Loucy (cell line): ENCODE measurements around the gene FGFBP1.

ENCODE experiments used
- H2AFZ ChIP-seq: fragments of 200-600 bp; sonication (generic); 2 replicates; pipeline ENCODE4 v1.6.0; 2016; ENCODE audit warnings: antibody characterized with exemption, mild to moderate bottlenecking, low read length, moderate library complexity
- H3F3A ChIP-seq: fragments of 200-600 bp; 2 replicates; pipeline ENCODE4 v1.6.0; 2016; ENCODE audit warnings: antibody characterized with exemption, low read depth, mild to moderate bottlenecking
- H3K27me3 ChIP-seq: fragments of 200-600 bp; sonication (generic); 2 replicates; pipeline ENCODE4 v1.6.1; 2014; ENCODE audit warnings: low read length, mild to moderate bottlenecking; ENCODE audit not compliant: insufficient read depth, poor library complexity, severe bottlenecking
- H3K36me3 ChIP-seq: fragments of 200-600 bp; sonication (generic); 2 replicates; pipeline ENCODE4 v1.6.1; 2016; ENCODE audit warnings: low read length; ENCODE audit not compliant: insufficient read depth
- H3K4me1 ChIP-seq: fragments of 200-600 bp; sonication (generic); 2 replicates; pipeline ENCODE4 v1.5.1; 2014; ENCODE audit warnings: low read length, mild to moderate bottlenecking; ENCODE audit not compliant: insufficient read depth, poor library complexity, severe bottlenecking
- H3K4me2 ChIP-seq: fragments of 200-600 bp; sonication (generic); 2 replicates; pipeline ENCODE4 v1.6.0; 2014; ENCODE audit warnings: antibody characterized with exemption, low read length, low read depth, mild to moderate bottlenecking; ENCODE audit not compliant: poor library complexity, severe bottlenecking
- H3K4me3 ChIP-seq: fragments of 200-600 bp; sonication (generic); 2 replicates; pipeline ENCODE4 v1.5.1; 2014; ENCODE audit warnings: low read length, mild to moderate bottlenecking, mixed read lengths; ENCODE audit not compliant: poor library complexity, severe bottlenecking
- H3K79me2 ChIP-seq: fragments of 200-600 bp; sonication (generic); 2 replicates; pipeline ENCODE4 v1.6.1; 2014; ENCODE audit warnings: low read length; ENCODE audit not compliant: insufficient read depth
- H3K9ac ChIP-seq: fragments of 200-600 bp; sonication (generic); 2 replicates; pipeline ENCODE4 v1.6.0; 2014; ENCODE audit warnings: mild to moderate bottlenecking, low read depth, low read length, moderate library complexity; ENCODE audit not compliant: poor library complexity, severe bottlenecking
- H3K9me2 ChIP-seq: fragments of 200-600 bp; sonication (generic); replicated peaks from 2 replicates; pipeline ENCODE4 v1.6.1; 2016; ENCODE audit warnings: low read depth, low read length, mixed read lengths
- H3K9me3 ChIP-seq: fragments of 200-600 bp; sonication (generic); 2 replicates; pipeline ENCODE4 v1.6.1; 2014; ENCODE audit warnings: mild to moderate bottlenecking, antibody characterized with exemption, low read length, low read depth; ENCODE audit not compliant: insufficient read depth
- H4K20me1 ChIP-seq: fragments of 200-600 bp; sonication (generic); 2 replicates; pipeline ENCODE4 v1.6.0; 2014; ENCODE audit warnings: antibody characterized with exemption, low read length, mild to moderate bottlenecking; ENCODE audit not compliant: insufficient read depth, poor library complexity, severe bottlenecking
- EZH2phosphoT487 ChIP-seq: fragments of 200-600 bp; IDR thresholded peaks from 2 replicates; pipeline ENCODE4 v1.6.1; 2018; ENCODE audit warnings: antibody characterized with exemption, mild to moderate bottlenecking, moderate library complexity, borderline replicate concordance
- TF ChIP-seq, protein P1 (sequence below): fragments of 200-600 bp; sonication (generic); conservative IDR thresholded peaks from 2 replicates; pipeline ENCODE4 v1.5.1; 2014; ENCODE audit warnings: mild to moderate bottlenecking, antibody characterized with exemption, low read length

Gene FGFBP1

DNA sequence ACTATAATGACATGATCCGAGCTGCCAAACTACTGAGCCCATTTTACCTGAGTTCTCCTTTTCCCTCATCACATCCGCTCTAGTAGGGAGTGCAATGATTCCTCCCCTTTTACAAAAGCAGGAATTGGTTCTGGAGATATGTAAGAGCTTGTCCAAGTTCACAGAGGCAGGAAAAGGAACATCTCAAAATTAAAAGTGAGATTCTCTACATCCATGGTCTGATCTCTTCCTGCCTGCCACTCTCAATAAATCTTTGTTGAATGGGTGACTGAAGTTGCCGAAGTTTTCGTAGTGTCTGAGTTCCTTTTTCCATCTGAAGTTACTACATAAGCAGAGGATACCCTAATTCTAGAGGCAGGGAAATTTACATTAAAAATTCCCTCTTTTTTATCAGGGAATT is at the start of gene FGFBP1:
Gene FGFBP1 (minus strand): TSS at position 101 of the 400 bp plus-strand sequence. CDS start 2,108 bp downstream, outside the sequence.
- Histone ChIP-seq H3K9me3 (no peaks in the 10 kb centered on the region), H2AFZ (no peak within 1 kb of the TSS), H3K79me2 (no peaks in the 10 kb centered on the region), H3K27me3 (no peaks in the 10 kb centered on the region), H3K9me2 (no peaks in the 10 kb centered on the region), H3K9ac (no peak within 1 kb of the TSS), H3F3A (no peaks in the 10 kb centered on the region), H3K4me2 (no peak within 1 kb of the TSS), H3K4me3 (no peak within 1 kb of the TSS), H4K20me1 (no peaks in the 10 kb centered on the region), H3K36me3 (no peaks in the 10 kb centered on the region), H3K4me1 (no peaks in the 10 kb centered on the region)
- TF ChIP-seq, protein P1, sequence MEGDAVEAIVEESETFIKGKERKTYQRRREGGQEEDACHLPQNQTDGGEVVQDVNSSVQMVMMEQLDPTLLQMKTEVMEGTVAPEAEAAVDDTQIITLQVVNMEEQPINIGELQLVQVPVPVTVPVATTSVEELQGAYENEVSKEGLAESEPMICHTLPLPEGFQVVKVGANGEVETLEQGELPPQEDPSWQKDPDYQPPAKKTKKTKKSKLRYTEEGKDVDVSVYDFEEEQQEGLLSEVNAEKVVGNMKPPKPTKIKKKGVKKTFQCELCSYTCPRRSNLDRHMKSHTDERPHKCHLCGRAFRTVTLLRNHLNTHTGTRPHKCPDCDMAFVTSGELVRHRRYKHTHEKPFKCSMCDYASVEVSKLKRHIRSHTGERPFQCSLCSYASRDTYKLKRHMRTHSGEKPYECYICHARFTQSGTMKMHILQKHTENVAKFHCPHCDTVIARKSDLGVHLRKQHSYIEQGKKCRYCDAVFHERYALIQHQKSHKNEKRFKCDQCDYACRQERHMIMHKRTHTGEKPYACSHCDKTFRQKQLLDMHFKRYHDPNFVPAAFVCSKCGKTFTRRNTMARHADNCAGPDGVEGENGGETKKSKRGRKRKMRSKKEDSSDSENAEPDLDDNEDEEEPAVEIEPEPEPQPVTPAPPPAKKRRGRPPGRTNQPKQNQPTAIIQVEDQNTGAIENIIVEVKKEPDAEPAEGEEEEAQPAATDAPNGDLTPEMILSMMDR, result no peak
- no peak for TF ChIP-seq EZH2phosphoT487

DNA sequence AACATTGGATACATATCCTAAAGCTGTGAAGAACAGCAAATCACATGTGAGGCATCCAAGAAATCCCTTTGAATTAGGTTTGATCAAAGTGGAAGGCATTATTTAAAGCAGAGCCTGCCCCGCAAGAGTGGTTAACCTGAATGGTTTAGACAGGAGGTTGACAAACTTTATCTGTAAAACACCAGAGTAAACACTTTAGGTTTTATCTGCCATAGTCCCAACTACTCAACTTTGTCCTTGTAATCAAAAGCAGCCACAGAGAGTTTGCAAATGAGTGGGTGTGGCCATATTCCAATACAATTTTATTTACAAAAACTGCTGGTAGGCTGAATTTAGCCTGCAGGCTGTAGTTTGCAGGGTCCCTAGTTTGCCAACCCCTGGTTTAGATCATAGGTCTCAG is 49.7 kb upstream of the FGFBP1 start:
- Histone ChIP-seq H3K4me3 (no peak overlapping the region), H3K27me3 (no peaks in the 10 kb centered on the region), H3K36me3 (no peaks in the 10 kb centered on the region), H3K4me2 (no peak overlapping the region), H3K79me2 (no peaks in the 10 kb centered on the region), H2AFZ (no peak overlapping the region), H4K20me1 (no peaks in the 10 kb centered on the region), H3K9me2 (no peaks in the 10 kb centered on the region), H3F3A (no peaks in the 10 kb centered on the region), H3K9ac (no peak overlapping the region), H3K4me1 (peaks cover 9% of the 10 kb centered on the region), H3K9me3 (no peaks in the 10 kb centered on the region)
- TF ChIP-seq, protein P1, result no peak
- no peak for TF ChIP-seq EZH2phosphoT487

DNA sequence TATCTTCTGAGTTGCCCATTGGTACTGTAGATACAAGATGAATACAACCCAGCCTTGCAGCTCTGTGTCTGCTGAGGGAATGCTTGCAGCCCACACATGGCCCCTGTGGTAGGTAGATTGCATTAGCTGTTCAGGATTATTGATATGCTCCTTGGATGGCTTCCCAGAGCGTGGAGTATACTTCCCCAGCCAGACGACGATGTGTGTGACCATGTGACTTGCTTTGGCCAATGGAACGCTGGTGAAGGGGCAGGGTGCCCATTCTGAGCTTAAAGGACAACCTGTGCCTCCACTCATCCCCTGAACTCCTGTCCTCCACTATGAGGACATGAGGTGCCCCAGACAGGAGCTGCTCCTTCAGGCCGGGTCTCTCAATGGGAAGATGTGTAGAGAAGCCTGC is 48.4 kb upstream of the FGFBP1 start:
- Histone ChIP-seq H3K9me2 (no peaks in the 10 kb centered on the region), H3K4me1 (peaks cover 6% of the 10 kb centered on the region), H3K79me2 (no peaks in the 10 kb centered on the region), H2AFZ (no peak overlapping the region), H3K9me3 (no peaks in the 10 kb centered on the region), H3K9ac (no peak overlapping the region), H4K20me1 (no peaks in the 10 kb centered on the region), H3K4me2 (no peak overlapping the region), H3F3A (no peaks in the 10 kb centered on the region), H3K27me3 (no peaks in the 10 kb centered on the region), H3K4me3 (no peak overlapping the region), H3K36me3 (no peaks in the 10 kb centered on the region)
- TF ChIP-seq, protein P1, result no peak
- no peak for TF ChIP-seq EZH2phosphoT487
